ENCODE results near the gene DMD. TPM values are rescaled to one million over a fixed set of nuclear protein-coding genes. Genes with fewer than 3 reads are reported as not detected.
A peak's percentile ranks its signal among the peaks of the same experiment; 100 is the strongest.

Gene DMD
- total and polyA plus RNA-seq, 2 experiments from 2014 or later, result 73.5 to 90.7 TPM

DNA sequence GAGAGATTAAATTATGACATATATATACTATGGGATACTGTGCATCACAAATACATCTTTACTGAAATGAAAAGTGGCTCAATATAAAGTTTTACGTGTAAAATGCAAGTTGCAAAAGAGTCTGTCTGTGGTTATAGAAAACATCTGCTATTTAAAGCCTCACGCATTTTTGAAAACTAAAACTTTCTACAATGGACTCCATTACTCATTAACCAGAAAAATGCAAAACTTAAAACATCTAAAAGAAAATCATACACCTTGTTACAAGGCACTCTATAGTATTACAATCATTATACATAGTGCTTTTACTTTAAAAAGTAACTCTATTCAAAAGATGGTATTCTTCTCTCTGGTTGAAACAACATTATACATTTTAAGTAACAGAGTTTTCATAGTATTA is 755.6 kb downstream of the DMD start:
- TF ChIP-seq, protein P1, sequence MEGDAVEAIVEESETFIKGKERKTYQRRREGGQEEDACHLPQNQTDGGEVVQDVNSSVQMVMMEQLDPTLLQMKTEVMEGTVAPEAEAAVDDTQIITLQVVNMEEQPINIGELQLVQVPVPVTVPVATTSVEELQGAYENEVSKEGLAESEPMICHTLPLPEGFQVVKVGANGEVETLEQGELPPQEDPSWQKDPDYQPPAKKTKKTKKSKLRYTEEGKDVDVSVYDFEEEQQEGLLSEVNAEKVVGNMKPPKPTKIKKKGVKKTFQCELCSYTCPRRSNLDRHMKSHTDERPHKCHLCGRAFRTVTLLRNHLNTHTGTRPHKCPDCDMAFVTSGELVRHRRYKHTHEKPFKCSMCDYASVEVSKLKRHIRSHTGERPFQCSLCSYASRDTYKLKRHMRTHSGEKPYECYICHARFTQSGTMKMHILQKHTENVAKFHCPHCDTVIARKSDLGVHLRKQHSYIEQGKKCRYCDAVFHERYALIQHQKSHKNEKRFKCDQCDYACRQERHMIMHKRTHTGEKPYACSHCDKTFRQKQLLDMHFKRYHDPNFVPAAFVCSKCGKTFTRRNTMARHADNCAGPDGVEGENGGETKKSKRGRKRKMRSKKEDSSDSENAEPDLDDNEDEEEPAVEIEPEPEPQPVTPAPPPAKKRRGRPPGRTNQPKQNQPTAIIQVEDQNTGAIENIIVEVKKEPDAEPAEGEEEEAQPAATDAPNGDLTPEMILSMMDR (IDR thresholded peaks at IDR 0.05; ENCODE audit: low read depth, low read length), result no peak
- Histone ChIP-seq H3K27ac (no peak overlapping the region), H3K36me3 (no peaks in the 10 kb centered on the region), H3K4me1 (ENCODE audit: low read depth) (no peaks in the 10 kb centered on the region), H3K9me3 (ENCODE audit: low read depth) (no peaks in the 10 kb centered on the region), H3K4me3 (no peak overlapping the region), H3K27me3 (no peaks in the 10 kb centered on the region)
- DNase-seq (ENCODE audit: low read depth in 1 of 2, low spot score in 1 of 2), result no peak

DNA sequence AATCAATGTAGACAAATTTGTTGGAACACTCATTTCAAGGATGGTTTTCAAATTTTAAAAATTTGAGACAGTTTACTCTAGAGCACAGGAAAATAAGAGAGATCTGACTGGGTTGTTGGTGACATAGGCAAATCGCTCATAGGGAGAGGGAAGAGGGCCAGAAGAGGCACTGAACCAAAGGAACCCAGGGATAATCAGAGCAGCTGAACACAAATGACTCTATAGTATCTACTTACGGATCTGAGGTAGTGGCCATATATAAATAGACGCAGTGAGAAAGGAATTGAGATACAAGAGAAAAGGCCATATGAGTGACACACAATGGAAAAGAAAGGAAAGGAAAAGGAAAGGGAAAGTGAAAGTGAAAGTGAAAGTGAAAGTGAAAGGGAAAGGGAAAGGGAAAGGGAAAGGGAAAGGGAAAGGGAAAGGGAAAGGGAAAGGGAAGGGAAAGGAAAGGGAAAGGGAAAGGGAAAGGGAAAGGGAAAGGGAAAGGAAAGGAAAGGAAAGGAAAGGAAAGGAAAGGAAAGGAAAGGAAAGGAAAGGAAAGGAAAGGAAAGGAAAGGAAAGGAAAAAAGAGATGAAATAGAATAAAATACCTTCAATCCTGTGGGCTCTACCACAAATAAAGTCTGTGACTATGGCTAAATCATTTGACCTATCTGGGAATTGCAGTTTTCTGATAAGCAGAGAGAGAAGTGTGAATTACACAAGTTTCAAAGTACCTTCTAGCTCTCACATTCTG is 759.2 kb downstream of the DMD start:
- Histone ChIP-seq H3K4me3 (no peak overlapping the region), H3K27me3 (no peaks in the 10 kb centered on the region), H3K9me3 (ENCODE audit: low read depth) (no peaks in the 10 kb centered on the region), H3K36me3 (no peaks in the 10 kb centered on the region), H3K4me1 (ENCODE audit: low read depth) (no peaks in the 10 kb centered on the region), H3K27ac (no peak overlapping the region)
- TF ChIP-seq, protein P1 (IDR thresholded peaks at IDR 0.05; ENCODE audit: low read depth, low read length), result no peak
- no peak for DNase-seq (ENCODE audit: low read depth in 1 of 2, low spot score in 1 of 2)

DNA sequence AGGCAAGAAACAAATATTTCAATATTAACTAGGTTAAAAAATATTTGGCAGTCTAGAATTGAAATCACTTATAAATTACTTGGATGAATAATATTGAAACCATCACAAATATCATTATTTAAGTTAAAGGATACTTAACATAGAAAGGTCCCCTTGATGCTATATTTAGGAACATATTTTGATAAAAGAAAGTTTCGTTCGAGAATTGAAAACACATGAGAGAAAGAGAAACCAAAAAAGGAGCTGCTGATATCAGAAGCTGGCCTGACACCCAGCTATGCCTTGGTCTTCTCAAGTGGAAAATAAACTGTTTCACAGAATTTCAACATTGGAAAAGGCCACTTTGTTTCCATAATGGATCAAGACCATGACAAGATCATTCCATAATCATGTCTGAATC is 762.4 kb downstream of the DMD start:
- Histone ChIP-seq H3K27ac (no peak overlapping the region), H3K9me3 (ENCODE audit: low read depth) (no peaks in the 10 kb centered on the region), H3K4me1 (ENCODE audit: low read depth) (no peaks in the 10 kb centered on the region), H3K4me3 (no peak overlapping the region), H3K36me3 (no peaks in the 10 kb centered on the region), H3K27me3 (no peaks in the 10 kb centered on the region)
- DNase-seq (ENCODE audit: low read depth in 1 of 2, low spot score in 1 of 2), result no peak
- TF ChIP-seq, protein P1 (IDR thresholded peaks at IDR 0.05; ENCODE audit: low read depth, low read length), result no peak

DNA sequence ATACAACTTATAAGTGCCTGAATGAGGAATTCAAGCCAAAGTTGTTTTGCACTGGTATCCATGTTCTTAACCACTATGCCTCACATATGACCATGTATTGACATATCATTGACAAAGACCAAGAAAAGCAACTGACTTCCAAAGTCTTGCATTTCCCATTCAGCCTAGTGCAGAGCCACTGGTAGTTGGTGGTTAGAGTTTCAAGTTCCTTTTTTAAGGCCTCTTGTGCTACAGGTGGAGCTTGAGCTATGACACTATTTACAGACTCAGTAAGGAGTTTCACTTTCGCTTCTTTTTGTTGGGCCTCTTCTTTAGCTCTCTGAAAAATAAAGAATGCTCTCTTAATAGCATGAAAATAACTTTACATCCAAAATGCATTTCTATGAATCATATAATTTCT is 763.0 kb downstream of the DMD start:
- DNase-seq (ENCODE audit: low read depth in 1 of 2, low spot score in 1 of 2), result peak in 1 of 2 donors; percentile 0
- Histone ChIP-seq H3K27me3 (no peaks in the 10 kb centered on the region), H3K27ac (no peak overlapping the region), H3K4me3 (no peak overlapping the region), H3K4me1 (ENCODE audit: low read depth) (no peaks in the 10 kb centered on the region), H3K36me3 (no peaks in the 10 kb centered on the region), H3K9me3 (ENCODE audit: low read depth) (no peaks in the 10 kb centered on the region)
- TF ChIP-seq, protein P1 (IDR thresholded peaks at IDR 0.05; ENCODE audit: low read depth, low read length), result no peak

DNA sequence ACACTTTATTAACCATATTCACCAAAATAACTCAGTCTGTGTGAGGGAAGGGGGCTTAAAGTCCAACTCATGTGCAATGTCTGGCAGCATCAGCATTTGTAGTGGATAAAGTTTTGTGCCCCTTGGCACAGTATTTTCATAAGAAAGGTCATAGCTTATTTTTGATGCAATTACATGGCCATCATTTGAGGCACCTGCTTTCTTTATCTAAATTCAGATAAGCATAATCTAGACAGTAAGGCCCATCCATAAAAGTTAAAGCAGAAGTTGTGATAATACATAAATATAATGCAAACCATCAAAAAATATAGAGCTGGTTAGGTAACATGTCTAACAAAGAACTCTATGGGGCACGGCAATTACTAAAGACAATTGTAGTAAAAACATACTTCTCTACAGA is 763.7 kb downstream of the DMD start:
- no peaks in the 10 kb centered on the region for H3K4me1 ChIP-seq (ENCODE audit: low read depth)
- TF ChIP-seq, protein P1 (IDR thresholded peaks at IDR 0.05; ENCODE audit: low read depth, low read length), result no peak
- no peaks in the 10 kb centered on the region for H3K36me3 ChIP-seq
- H3K9me3 ChIP-seq (ENCODE audit: low read depth), result no peaks in the 10 kb centered on the region
- no peak overlapping the region for H3K4me3 ChIP-seq
- DNase-seq (ENCODE audit: low read depth in 1 of 2, low spot score in 1 of 2), result no peak
- no peaks in the 10 kb centered on the region for H3K27me3 ChIP-seq
- H3K27ac ChIP-seq, result no peak overlapping the region

All from cardiac muscle cell (in vitro differentiated cells and primary cell).